GM12878 (cell line): Measurements from ENCODE around the gene TRAPPC6A. TPM values are rescaled to one million over a fixed set of nuclear protein-coding genes. Genes with fewer than 3 reads are reported as not detected.

ENCODE experiments used
- ATAC-seq: fragments of 200-7000 bp; cut with Tn5 transposase; 3 replicates; pipeline ENCODE4 v1.9.1; 2020; ENCODE audit warnings: mild to moderate bottlenecking, moderate library complexity
- BruUV-seq: library from RNA; stranded (reverse); fragments of 400-500 nt; replicated peaks from 2 replicates; lab custom pipeline; 2021; lab: Mats Ljungman, UMichigan
- CTCF ChIA-PET: fragments of 300-600 bp; sonication (Branson Sonifier 250); formaldehyde crosslinking; extraction: SDS; loops from one replicate; lab custom pipeline; 2021; ENCODE audit warnings: inconsistent platforms; lab: Yijun Ruan, JAX
- POLR2A ChIA-PET: fragments of 350-600 bp; formaldehyde crosslinking; extraction: SDS; loops from one replicate; lab custom pipeline; 2021; ENCODE audit warnings: inconsistent platforms; lab: Charles Lee
- RAD21 ChIA-PET: fragments of 300-600 bp; sonication (Branson Sonifier 250); formaldehyde crosslinking; loops from one replicate; lab custom pipeline; 2023; ENCODE audit warnings: antibody characterized with exemption; ENCODE audit not compliant: unreplicated experiment; lab: Charles Lee
- SMC1A ChIA-PET: fragments of 300-600 bp; sonication (Branson Sonifier 250); formaldehyde crosslinking; loops from one replicate; lab custom pipeline; 2023; ENCODE audit not compliant: unreplicated experiment, uncharacterized antibody; lab: Charles Lee
- DNase-seq: peaks from one replicate; pipeline ENCODE4 v3.0.0-alpha.2; 2011; ENCODE audit warnings: low read depth, low spot score
- FAIRE-seq: peaks from 3 replicates; lab custom pipeline; 2011; peaks lifted over from hg19 to GRCh38; lab: Jason Lieb, UNC
- H2AFZ ChIP-seq: 2 replicates; pipeline ENCODE4 v1.6.0; 2011; ENCODE audit warnings: low read depth, low read length, control low read depth; ENCODE audit not compliant: control insufficient read depth
- H3K27ac ChIP-seq: 2 replicates; pipeline ENCODE4 v1.5.1; 2011; ENCODE audit warnings: control low read depth; ENCODE audit not compliant: control insufficient read depth, insufficient read depth
- H3K27me3 ChIP-seq, 2 experiments: replicated peaks in 1 of 2; 2 replicates each; pipeline versions ENCODE4 v1.6.0 to v1.6.1; 2011; ENCODE audit warnings: low read length in 1 of 2; ENCODE audit not compliant: control insufficient read depth in 2 of 2, insufficient read depth in 2 of 2
- H3K36me3 ChIP-seq, 2 experiments: 2 replicates each; pipeline ENCODE4 v1.5.1; 2011; ENCODE audit warnings: low read length in 1 of 2; ENCODE audit not compliant: control insufficient read depth in 2 of 2, insufficient read depth in 2 of 2
- H3K4me1 ChIP-seq: 2 replicates; pipeline ENCODE4 v1.6.1; 2011; ENCODE audit warnings: mild to moderate bottlenecking, low read length, moderate library complexity, mixed read lengths; ENCODE audit not compliant: control insufficient read depth, insufficient read depth
- H3K4me2 ChIP-seq: 2 replicates; pipeline ENCODE4 v1.6.0; 2011; ENCODE audit warnings: control low read depth; ENCODE audit not compliant: control insufficient read depth, insufficient read depth
- H3K4me3 ChIP-seq: fragments of 200-600 bp; sonication (generic); 2 replicates; pipeline ENCODE4 v1.5.1; 2016
- H3K79me2 ChIP-seq: 2 replicates; pipeline ENCODE4 v1.6.0; 2011; ENCODE audit warnings: low read length; ENCODE audit not compliant: control insufficient read depth, insufficient read depth
- H3K9ac ChIP-seq: 2 replicates; pipeline ENCODE4 v1.8.0; 2011; ENCODE audit warnings: low read length, control low read depth, mixed read lengths; ENCODE audit not compliant: control insufficient read depth, insufficient read depth
- H3K9me3 ChIP-seq: replicated peaks from 3 replicates; pipeline ENCODE4 v1.5.1; 2011; ENCODE audit warnings: mild to moderate bottlenecking, low read length; ENCODE audit not compliant: control insufficient read depth, insufficient read depth
- H4K20me1 ChIP-seq: 2 replicates; pipeline ENCODE4 v1.6.0; 2011; ENCODE audit not compliant: control insufficient read depth, insufficient read depth
- BCL11A ChIP-seq: IDR thresholded peaks from 2 replicates; pipeline ENCODE4 v1.6.1; 2011; ENCODE audit warnings: low read depth, low read length
- KLF5 ChIP-seq: fragments of 450-650 bp; IDR thresholded peaks from 2 replicates; pipeline ENCODE4 v1.6.1; 2014; ENCODE audit warnings: mild to moderate bottlenecking; ENCODE audit not compliant: partially characterized antibody
- MEF2B ChIP-seq: fragments of 450-650 bp; IDR thresholded peaks from 2 replicates; pipeline ENCODE4 v1.6.1; 2018; ENCODE audit warnings: mild to moderate bottlenecking, moderate library complexity; ENCODE audit not compliant: partially characterized antibody, poor library complexity, severe bottlenecking
- MTA2 ChIP-seq: fragments of 450-650 bp; IDR thresholded peaks from 2 replicates; pipeline ENCODE4 v1.6.1; 2016; ENCODE audit warnings: low read depth, mild to moderate bottlenecking, moderate library complexity
- NR2C1 ChIP-seq: fragments of 450-650 bp; IDR thresholded peaks from 2 replicates; pipeline ENCODE4 v1.6.1; 2017; ENCODE audit warnings: antibody characterized with exemption, mild to moderate bottlenecking, moderate library complexity
- RBBP5 ChIP-seq: fragments of 200-600 bp; sonication (generic); conservative IDR thresholded peaks from 2 replicates; pipeline ENCODE4 v1.6.1; 2016
- RCOR1 ChIP-seq: conservative IDR thresholded peaks from 2 replicates; pipeline ENCODE4 v1.6.1; 2012; ENCODE audit warnings: low read depth, low read length, improper control_type of control experiment
- SMAD1 ChIP-seq: fragments of 450-650 bp; IDR thresholded peaks from 2 replicates; pipeline ENCODE4 v1.6.1; 2018; ENCODE audit warnings: mild to moderate bottlenecking, low read depth; ENCODE audit not compliant: partially characterized antibody
- STAT1 ChIP-seq: fragments of 450-650 bp; conservative IDR thresholded peaks from 2 replicates; pipeline ENCODE4 v1.6.1; 2014; ENCODE audit warnings: antibody characterized with exemption, mild to moderate bottlenecking
- TAF1 ChIP-seq: IDR thresholded peaks from 2 replicates; pipeline ENCODE4 v1.6.1; 2011; ENCODE audit warnings: mild to moderate bottlenecking, low read depth, low read length, borderline replicate concordance
- YBX1 ChIP-seq: fragments of 450-650 bp; IDR thresholded peaks from 2 replicates; pipeline ENCODE4 v1.6.1; 2016; ENCODE audit warnings: antibody characterized with exemption
- ZBTB11 ChIP-seq: fragments of 450-650 bp; formaldehyde crosslinking; IDR thresholded peaks from 2 replicates; pipeline ENCODE4 v1.5.0; 2022; ENCODE audit warnings: mild to moderate bottlenecking, missing genetic modification characterization
- ZNF274 ChIP-seq: IDR thresholded peaks from one replicate; pipeline ENCODE4 v1.8.0; 2011; ENCODE audit not compliant: insufficient read length, insufficient read depth
- ZNF622 ChIP-seq: fragments of 450-650 bp; IDR thresholded peaks from 2 replicates; pipeline ENCODE4 v1.6.1; 2017; ENCODE audit warnings: mild to moderate bottlenecking, inconsistent platforms
- ZNF687 ChIP-seq: fragments of 450-650 bp; IDR thresholded peaks from 2 replicates; pipeline ENCODE4 v1.6.1; 2017; ENCODE audit warnings: mild to moderate bottlenecking, moderate library complexity
- WGBS: methylation state at CpG from one replicate; pipeline ENCODE4 v1.1.6; 2016; ENCODE audit warnings: low lambda C conversion rate; ENCODE audit not compliant: insufficient replicate concordance, insufficient coverage; ENCODE audit errors: missing lambda C conversion rate; 5-methylcytosine and 5-hydroxymethylcytosine counted together
- in situ Hi-C: fragments of 300-500 bp; cut with MboI; formaldehyde crosslinking; loops from 9 replicates; pipeline ENCODE4 v1.14.3; 2018; ENCODE audit warnings: mixed read lengths
- intact Hi-C: fragments of 100-400 bp; cut with micrococcal nuclease; formaldehyde crosslinking; loops from one replicate; pipeline ENCODE4 v1.14.2; 2022; ENCODE audit not compliant: unreplicated experiment
- polyA plus RNA-seq, 11 experiments: library from polyadenylated mRNA; depleted of rRNA in 4 of 11; unstranded in 6 of 11; stranded (reverse) in 5 of 11; fragments of >200 nt; fragmentation: Nextera tagmentation in 4 of 11; fragmentation: Illumina TruSeq in 1 of 11; extraction: Ambion mirVana in 4 of 11; extraction: Trizol in 1 of 11; gene quantifications; 1 replicate in 1 of 11; 2 replicates in 10 of 11; pipeline versions ENCODE4 v1.2.1 to v1.2.3, GENCODE V29; 2011 to 2016; ENCODE audit warnings: inconsistent platforms in 2 of 11, missing spikeins in 2 of 11, low read depth in 1 of 11
- total RNA-seq, 4 experiments: library from RNA; depleted of rRNA in 3 of 4; stranded (reverse); fragments of >200 nt in 3 of 4; fragmentation: Illumina TruSeq in 1 of 4; extraction: Trizol in 1 of 4; gene quantifications; 2 replicates each; pipeline versions ENCODE4 v1.2.1 to v1.2.3, GENCODE V29; 2013 to 2021

The TRAPPC6A gene
- total and polyA plus RNA-seq, 10 of the 15 experiments (the other 5 are each of a cell fraction or from before 2014, with no cell fraction given): 1.8 to 83.9 (median 35.8) TPM

GRCh38 chr19:45195764-45196163 is 17.7 kb upstream of the TRAPPC6A start (continued):
- no peak for TF ChIP-seq STAT1
- no peak for TF ChIP-seq YBX1
- TF ChIP-seq ZNF687: no peak
- TF ChIP-seq SMAD1: no peak
- TF ChIP-seq BCL11A: no peak
- TF ChIP-seq MTA2: no peak
- TF ChIP-seq NR2C1: no peak
- no peak for TF ChIP-seq ZNF274

GRCh38 chr19:45191375-45191774 is 13.3 kb upstream of the TRAPPC6A start:
- H3K36me3 ChIP-seq: no peaks in the 10 kb centered on the region
- H3K27me3 ChIP-seq: no peaks in the 10 kb centered on the region
- POLR2A ChIA-PET: no interaction called here
- peaks cover 3% of the 10 kb centered on the region; the same call in 1 of the 2 replicates for H3K4me1 ChIP-seq
- DNase-seq: no peak
- no peak for TF ChIP-seq KLF5
- no peak for TF ChIP-seq ZBTB11
- TF ChIP-seq RBBP5: no peak
- TF ChIP-seq MEF2B: no peak
- TF ChIP-seq RCOR1: no peak
- TF ChIP-seq TAF1: no peak
- TF ChIP-seq SMAD1: no peak
- no peak for TF ChIP-seq ZNF622
- no peak for TF ChIP-seq YBX1
- H3K4me3 ChIP-seq: no peak overlapping the region
- RAD21 ChIA-PET: interaction anchor here (0.6 kb wide), 1 partner anchor 400 kb away, joined by 3 read pairs; no protein-coding TSS in a partner anchor
- in situ Hi-C loops (no loop called here), intact Hi-C loops (no loop called here)
- WGBS: 83% methylated on average over 4 of the region's 4 CpGs
- CTCF ChIA-PET: no interaction called here
- H3K27ac ChIP-seq: no peak overlapping the region
- no peaks in the 10 kb centered on the region for H4K20me1 ChIP-seq
- SMC1A ChIA-PET: no interaction called here
- FAIRE-seq: no peak
- no peak overlapping the region for H3K4me2 ChIP-seq
- no TSS peak for BruUV-seq
- no peaks in the 10 kb centered on the region for H3K79me2 ChIP-seq
- no peak overlapping the region for H2AFZ ChIP-seq
- no peak overlapping the region for H3K9ac ChIP-seq
- ATAC-seq: no peak
- no peaks in the 10 kb centered on the region for H3K9me3 ChIP-seq
